DOHH2 (cell line): ENCODE results near the gene UMODL1.

ENCODE experiments used
- CTCF ChIP-seq: fragments of 200-600 bp; sonication (generic); IDR thresholded peaks from one replicate; pipeline ENCODE4 v1.5.1; 2014; ENCODE audit warnings: antibody characterized with exemption, mild to moderate bottlenecking, low read depth, low read length; ENCODE audit not compliant: poor library complexity, severe bottlenecking
- EZH2phosphoT487 ChIP-seq: fragments of 200-600 bp; sonication (generic); IDR thresholded peaks from 2 replicates; pipeline ENCODE4 v1.6.1; 2017; ENCODE audit warnings: borderline replicate concordance, mild to moderate bottlenecking, antibody characterized with exemption, low read length, moderate library complexity, mixed read lengths

GRCh38 chr21:42133131-42133530 is 62.0 kb downstream of the UMODL1 start:
- TF ChIP-seq EZH2phosphoT487 (no peak), CTCF (no peak)
